ENCODE data around the gene MRPL12.

MRPL12 gene

GRCh38 chr17:81741594-81742452, 38.7 kb downstream of the MRPL12 start:
- no peak for DNase-seq

All from activated CD4-positive, alpha-beta T cell treated with anti-CD3 and anti-CD28 coated beads, Interleukin-2, amount 50 U/mL, for 4 hours (primary cell).